ENCODE data around the gene PROK2. TPM values are rescaled to one million over a fixed set of nuclear protein-coding genes. Genes with fewer than 3 reads are reported as not detected.
A peak's percentile ranks its signal among the peaks of the same experiment; 100 is the strongest.

PROK2 gene
- total RNA-seq: under 1 TPM in 1 of 2 donors, not detected in 1; 0.48 TPM

GRCh38 chr3:71784914-71785531, at the start of gene PROK2:
TSS of gene PROK2 (minus strand) at chr3:71785148. CDS start at chr3:71785052, 96 bp downstream.
- no peaks in the 10 kb centered on the region for H3K36me3 ChIP-seq
- peaks cover 15 to 20% of the 10 kb centered on the region in 2 donors for H3K27me3 ChIP-seq

GRCh38 chr3:71831599-71831998, 46.7 kb upstream of the PROK2 start:
- H3K4me1 ChIP-seq: no peaks in the 10 kb centered on the region
- no peak overlapping the region for H3K27ac ChIP-seq
- no peak overlapping the region for H3K4me3 ChIP-seq
- no peak for DNase-seq (ENCODE audit: low spot score)
- no peaks in the 10 kb centered on the region for H3K27me3 ChIP-seq
- TF ChIP-seq CTCF (IDR thresholded peaks at IDR 0.05): no peak
- no peaks in the 10 kb centered on the region for H3K36me3 ChIP-seq
- H3K9me3 ChIP-seq: no peaks in the 10 kb centered on the region

More at GRCh38 chr3:71784914-71785531, at the start of gene PROK2:
- no peak within 1 kb of the TSS for H3K27ac ChIP-seq
- DNase-seq (ENCODE audit: low spot score): no peak
- TF ChIP-seq CTCF (IDR thresholded peaks at IDR 0.05): no peak
- H3K9me3 ChIP-seq: no peaks in the 10 kb centered on the region
- H3K4me3 ChIP-seq: peak within 1 kb of the TSS in 1 of 2 donors; percentile 38
- H3K4me1 ChIP-seq: peaks cover 0 to 20% of the 10 kb centered on the region in 2 donors

GRCh38 chr3:71825551-71826283, 40.8 kb upstream of the PROK2 start:
- no peak overlapping the region for H3K4me3 ChIP-seq
- no peaks in the 10 kb centered on the region for H3K4me1 ChIP-seq
- H3K27ac ChIP-seq: no peak overlapping the region
- H3K27me3 ChIP-seq: no peaks in the 10 kb centered on the region
- no peak for DNase-seq (ENCODE audit: low spot score)
- H3K36me3 ChIP-seq: no peaks in the 10 kb centered on the region
- TF ChIP-seq CTCF (IDR thresholded peaks at IDR 0.05): no peak
- no peaks in the 10 kb centered on the region for H3K9me3 ChIP-seq

- no peak for DNase-seq (ENCODE audit: low spot score)
- Histone ChIP-seq H3K36me3 (no peaks in the 10 kb centered on the region), H3K27me3 (no peaks in the 10 kb centered on the region), H3K4me1 (no peaks in the 10 kb centered on the region), H3K9me3 (no peaks in the 10 kb centered on the region), H3K27ac (no peak overlapping the region), H3K4me3 (no peak overlapping the region)
- TF ChIP-seq CTCF (IDR thresholded peaks at IDR 0.05): no peak
Observed at GRCh38 chr3:71821116-71821515, 36.2 kb upstream of the PROK2 start.

GRCh38 chr3:71817262-71817661, 32.3 kb upstream of the PROK2 start:
- Histone ChIP-seq H3K4me1 (no peaks in the 10 kb centered on the region), H3K27me3 (no peaks in the 10 kb centered on the region), H3K36me3 (no peaks in the 10 kb centered on the region), H3K27ac (no peak overlapping the region), H3K4me3 (no peak overlapping the region), H3K9me3 (no peaks in the 10 kb centered on the region)
- TF ChIP-seq CTCF (IDR thresholded peaks at IDR 0.05): no peak
- DNase-seq (ENCODE audit: low spot score): no peak
